ENCODE measurements around the gene LBP.
"Not testable (repeated sequence)": the region's sequence is repeated elsewhere in the genome, so short reads cannot be mapped to it uniquely, and the experiment has no call there.

The LBP gene

GRCh38 chr20:38321959-38322598 is 24.2 kb upstream of the LBP start:
- DNase-seq = no peak

GRCh38 chr20:38324159-38324558 is 22.1 kb upstream of the LBP start:
- no peak for DNase-seq

- DNase-seq = no peak
Observed at GRCh38 chr20:38325167-38325566, 21.1 kb upstream of the LBP start.

GRCh38 chr20:38325905-38326304 is 20.4 kb upstream of the LBP start:
- no peak for DNase-seq

- DNase-seq = no peak
Observed at GRCh38 chr20:38326309-38326708, 20.0 kb upstream of the LBP start.

GRCh38 chr20:38330638-38331037 is 15.6 kb upstream of the LBP start:
- no peak for DNase-seq

- no peak for DNase-seq
Observed at GRCh38 chr20:38331245-38331644, 15.0 kb upstream of the LBP start.

- DNase-seq = no peak
Observed at GRCh38 chr20:38331814-38332213, 14.5 kb upstream of the LBP start.

- no peak for DNase-seq
Observed at GRCh38 chr20:38334016-38334415, 12.3 kb upstream of the LBP start.

- no peak for DNase-seq
Observed at GRCh38 chr20:38336726-38337125, 9.6 kb upstream of the LBP start.

GRCh38 chr20:38337561-38338140 is 8.6 kb upstream of the LBP start:
- DNase-seq = no peak

- DNase-seq = no peak
Observed at GRCh38 chr20:38338849-38339520, 7.3 kb upstream of the LBP start.

GRCh38 chr20:38339521-38339896 is 6.8 kb upstream of the LBP start:
- DNase-seq = not testable (repeated sequence)

GRCh38 chr20:38339997-38340396 is 6.3 kb upstream of the LBP start:
- no peak for DNase-seq

- no peak for DNase-seq
Observed at GRCh38 chr20:38340693-38341092, 5.6 kb upstream of the LBP start.

- no peak for DNase-seq
Observed at GRCh38 chr20:38342216-38342615, 4.1 kb upstream of the LBP start.

GRCh38 chr20:38342713-38343310 is 3.5 kb upstream of the LBP start:
- no peak for DNase-seq

- DNase-seq = no peak
Observed at GRCh38 chr20:38343311-38344106, 2.8 kb upstream of the LBP start.

- no peak for DNase-seq
Observed at GRCh38 chr20:38344107-38344701, 2.1 kb upstream of the LBP start.

- DNase-seq = no peak
Observed at GRCh38 chr20:38345643-38346042, 639 bp upstream of the LBP start.

GRCh38 chr20:38346741-38347140 is 459 bp downstream of the LBP start:
- DNase-seq = no peak

GRCh38 chr20:38349856-38350255 is 3.6 kb downstream of the LBP start:
- DNase-seq = no peak

Data from NCI-H510A (cell line).